GM21786 (cell line): ENCODE measurements around the gene CCDC187.

Experiments
- ATAC-seq: cut with Tn5 transposase; IDR thresholded peaks from one replicate; pipeline ENCODE4 v1.9.1; 2021; ENCODE audit not compliant: unreplicated experiment

Gene CCDC187

DNA sequence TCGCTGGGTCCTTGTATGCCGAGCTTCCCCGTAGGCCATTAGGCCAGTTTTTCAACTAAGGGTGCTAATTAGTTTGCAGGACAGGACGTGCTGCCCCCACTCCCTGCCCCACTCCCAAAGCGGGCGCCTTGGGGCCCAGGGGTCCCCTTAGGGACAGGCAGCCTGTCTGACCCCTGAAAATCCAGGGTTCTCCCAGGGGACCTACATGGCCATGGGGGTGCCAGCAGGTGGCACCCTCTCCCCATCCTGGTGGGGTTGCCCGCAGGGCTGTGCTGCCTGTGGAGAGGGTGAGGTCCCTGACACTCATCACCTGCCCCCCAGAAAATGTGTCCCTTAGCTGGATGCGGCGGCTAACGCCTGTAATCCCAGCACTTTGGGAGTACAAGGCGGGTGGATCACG lies 8.5 kb upstream of the CCDC187 start:
- ATAC-seq = no peak

DNA sequence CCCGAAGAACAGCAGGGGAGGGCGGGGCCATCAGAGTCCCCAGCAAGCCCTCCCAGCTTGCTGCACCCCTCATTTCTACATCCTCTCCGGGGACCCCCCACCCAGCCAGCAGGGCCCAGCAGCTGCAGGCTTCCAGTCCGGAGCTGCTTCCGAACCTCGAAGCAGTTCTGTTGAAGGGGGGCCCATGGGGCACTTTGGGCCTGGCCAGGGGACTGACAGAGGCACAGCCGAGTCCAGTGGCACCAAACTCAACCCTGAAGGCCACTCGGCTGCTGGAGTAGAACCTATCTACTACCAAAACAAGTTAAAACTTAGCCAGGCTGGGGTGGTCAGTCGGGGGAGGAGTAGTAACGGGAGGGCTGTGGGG lies 8.1 kb upstream of the CCDC187 start:
- ATAC-seq = no peak

DNA sequence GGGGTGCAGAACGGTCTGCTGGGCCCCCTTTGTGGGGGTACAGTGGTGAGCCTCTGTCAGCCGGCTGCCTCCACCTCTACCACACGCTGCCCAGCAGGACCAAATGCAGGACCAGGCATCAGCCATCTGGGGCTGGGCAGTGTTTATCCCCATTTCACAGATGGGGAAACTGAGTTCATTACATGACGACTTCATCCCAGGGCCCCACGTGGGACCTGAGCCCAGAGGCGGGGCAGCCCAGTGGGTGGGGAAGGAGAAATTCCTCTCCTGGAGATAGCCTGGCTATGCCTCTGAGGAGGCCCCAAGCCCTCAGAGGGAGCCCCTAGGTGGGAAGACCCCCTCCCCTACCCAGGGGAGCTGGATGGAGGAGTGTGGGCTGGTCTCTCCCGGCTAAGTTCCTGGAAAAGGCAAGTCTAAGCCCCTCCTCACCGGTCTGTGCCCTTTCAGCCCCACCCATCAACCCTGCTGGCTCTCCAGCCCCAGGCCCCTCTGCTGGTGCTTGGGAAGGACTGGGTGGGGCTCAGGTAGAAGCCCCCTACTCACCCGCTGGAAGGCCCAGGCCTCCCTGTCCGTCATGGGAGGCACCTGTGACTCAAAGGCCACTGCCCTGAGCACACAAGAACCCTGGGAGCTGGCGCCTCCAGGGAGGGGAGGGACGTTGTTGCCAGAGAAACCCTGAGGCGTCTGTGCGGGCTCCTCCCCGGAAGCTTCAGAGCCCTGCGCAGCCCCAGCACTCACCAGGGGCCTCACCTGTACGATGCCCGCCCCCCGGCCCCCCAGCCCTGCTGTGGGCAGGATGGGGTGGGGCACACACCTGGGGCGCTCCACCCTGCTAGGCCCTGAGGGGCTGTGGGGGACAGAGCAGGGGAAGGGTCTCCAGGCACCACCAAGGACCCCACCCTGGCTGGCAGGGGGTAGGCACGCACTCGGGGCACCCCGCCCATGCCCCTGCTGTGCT lies 7.4 kb upstream of the CCDC187 start:
- ATAC-seq = no peak

DNA sequence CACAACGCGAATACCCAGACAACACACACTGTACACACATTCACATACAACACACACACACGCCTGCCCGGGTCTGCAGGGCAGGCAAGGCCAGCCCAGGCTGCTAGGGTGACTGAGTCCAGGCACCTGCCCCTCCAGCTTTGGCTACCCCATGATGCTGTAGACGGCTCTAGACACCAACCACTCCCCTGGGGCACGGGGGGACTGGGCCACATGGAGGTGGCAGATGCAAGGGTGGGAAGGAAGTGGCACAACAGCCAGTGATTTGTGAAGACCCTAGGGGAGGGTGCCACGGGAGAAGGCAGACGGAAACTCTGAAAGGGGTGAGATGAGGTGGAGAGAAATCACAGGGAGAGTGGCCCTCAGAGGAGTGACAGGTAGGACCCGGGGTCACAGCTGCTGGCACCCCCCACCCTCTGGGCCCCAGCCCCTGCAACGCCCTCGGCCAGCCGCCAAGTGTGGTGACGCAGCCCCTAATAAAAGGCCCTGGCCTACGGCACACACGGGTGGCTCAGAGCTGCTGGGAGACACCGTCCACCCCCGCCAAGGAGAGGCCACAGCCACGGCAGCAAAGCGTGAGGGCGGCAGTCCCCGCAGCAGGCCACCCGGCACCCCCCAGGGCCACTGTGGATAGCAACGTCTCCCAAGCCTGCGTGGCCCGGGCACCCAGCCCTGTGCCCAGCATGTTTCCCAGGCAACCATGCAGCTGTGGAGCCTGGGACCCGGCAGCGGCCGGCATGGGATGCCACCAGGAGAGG lies 6.6 kb upstream of the CCDC187 start:
- ATAC-seq = no peak

DNA sequence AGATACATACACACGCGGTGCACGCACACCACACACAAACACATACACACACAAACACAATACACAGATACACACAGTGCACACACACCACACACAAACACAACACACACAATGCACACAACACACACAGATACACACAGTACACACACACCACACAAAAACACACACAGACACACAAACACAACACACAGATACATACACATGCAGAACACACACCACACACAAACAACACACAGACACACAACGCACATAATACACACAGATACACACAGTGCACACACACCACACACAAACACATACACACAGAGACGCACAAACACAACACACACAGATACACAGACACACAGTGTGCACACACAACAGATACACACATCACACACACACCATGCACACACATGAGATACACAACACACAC lies 5.9 kb upstream of the CCDC187 start:
- ATAC-seq = no peak

DNA sequence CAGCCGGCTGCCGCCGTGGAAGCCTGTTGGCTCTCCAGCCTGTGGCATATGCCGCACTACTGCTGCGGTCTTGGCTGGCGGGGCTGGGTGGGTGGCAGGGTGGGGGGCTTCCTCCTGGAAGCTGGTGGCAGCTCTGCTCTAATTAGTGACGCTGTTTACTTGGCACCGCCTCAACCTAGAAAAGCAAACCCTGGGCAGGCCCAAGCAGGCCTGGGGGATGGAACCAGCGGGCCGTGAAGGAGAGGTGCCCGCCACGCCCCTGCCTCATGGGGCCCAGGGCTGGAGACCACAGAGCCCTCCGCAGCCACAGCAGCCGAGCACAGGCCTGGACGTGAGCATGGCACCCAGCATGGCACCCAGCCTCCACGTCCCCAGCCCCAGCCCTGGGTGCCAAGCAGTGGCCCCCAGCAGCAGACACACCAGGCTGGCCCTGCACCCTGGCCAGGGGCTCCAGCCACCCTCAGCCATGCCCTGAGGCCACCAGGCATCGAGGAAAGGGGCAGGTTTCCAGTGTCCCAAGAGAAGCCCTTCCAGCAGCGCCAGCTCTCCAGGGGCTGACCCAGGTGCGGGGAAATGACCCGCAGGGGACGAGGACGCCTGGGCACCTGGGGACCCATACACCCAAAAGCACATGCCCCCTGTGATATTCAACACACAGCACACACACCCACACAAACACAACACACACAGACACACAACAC lies 5.4 kb upstream of the CCDC187 start:
- no peak for ATAC-seq

DNA sequence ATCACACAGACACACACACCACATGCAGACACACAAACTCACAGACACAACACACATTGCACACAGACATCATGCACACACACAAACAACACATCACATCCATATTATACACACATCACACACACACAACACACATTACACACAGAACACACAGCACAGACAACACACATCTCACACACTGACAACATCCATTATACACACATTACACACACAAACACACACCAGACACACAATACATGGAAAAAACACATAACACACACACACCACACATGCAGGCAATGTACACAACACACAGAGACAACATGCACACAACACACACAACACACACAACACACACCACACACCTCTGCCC lies 4.8 kb upstream of the CCDC187 start:
- ATAC-seq = no peak

DNA sequence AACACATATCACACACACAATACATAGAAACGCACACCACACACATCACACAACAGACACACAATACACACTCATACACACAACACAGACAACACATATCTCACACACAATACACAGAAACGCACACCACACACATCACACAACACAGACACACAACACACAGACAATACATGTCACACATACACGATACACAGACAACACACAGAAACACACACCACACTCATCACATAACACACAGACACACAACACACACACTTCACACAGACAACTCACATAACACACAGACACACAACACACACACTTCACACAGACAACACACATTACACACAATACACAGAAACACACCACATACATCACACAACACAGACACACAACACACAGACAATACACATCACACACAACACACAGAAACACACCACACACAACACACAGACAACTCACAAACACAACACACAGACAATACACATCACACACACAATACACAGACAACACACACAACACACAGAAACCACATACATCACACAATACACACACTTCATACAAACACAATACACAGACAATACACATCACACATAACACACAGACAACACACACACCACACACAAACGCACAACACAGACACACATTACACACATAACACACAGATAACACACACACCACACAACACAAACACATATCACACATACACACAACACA lies 4.3 kb upstream of the CCDC187 start:
- ATAC-seq = no peak

DNA sequence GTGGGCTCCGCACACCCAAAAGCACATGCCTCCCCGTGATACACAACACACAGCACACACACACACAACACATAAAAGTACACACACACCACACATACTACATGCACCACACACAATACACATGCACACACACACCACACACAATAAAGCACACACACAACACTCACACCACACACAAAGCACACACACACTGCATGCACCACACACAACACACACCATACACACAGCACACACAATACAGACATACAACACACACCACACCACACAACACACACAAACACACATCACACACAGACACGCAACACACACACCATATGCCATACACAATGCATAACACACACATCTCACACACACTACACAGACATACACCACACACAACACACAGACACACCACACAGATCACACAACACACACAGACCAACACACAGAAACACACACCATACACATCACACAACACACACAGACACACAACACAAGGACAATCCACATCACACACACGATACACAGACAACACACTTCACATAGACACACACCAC lies 3.4 kb upstream of the CCDC187 start:
- no peak for ATAC-seq

DNA sequence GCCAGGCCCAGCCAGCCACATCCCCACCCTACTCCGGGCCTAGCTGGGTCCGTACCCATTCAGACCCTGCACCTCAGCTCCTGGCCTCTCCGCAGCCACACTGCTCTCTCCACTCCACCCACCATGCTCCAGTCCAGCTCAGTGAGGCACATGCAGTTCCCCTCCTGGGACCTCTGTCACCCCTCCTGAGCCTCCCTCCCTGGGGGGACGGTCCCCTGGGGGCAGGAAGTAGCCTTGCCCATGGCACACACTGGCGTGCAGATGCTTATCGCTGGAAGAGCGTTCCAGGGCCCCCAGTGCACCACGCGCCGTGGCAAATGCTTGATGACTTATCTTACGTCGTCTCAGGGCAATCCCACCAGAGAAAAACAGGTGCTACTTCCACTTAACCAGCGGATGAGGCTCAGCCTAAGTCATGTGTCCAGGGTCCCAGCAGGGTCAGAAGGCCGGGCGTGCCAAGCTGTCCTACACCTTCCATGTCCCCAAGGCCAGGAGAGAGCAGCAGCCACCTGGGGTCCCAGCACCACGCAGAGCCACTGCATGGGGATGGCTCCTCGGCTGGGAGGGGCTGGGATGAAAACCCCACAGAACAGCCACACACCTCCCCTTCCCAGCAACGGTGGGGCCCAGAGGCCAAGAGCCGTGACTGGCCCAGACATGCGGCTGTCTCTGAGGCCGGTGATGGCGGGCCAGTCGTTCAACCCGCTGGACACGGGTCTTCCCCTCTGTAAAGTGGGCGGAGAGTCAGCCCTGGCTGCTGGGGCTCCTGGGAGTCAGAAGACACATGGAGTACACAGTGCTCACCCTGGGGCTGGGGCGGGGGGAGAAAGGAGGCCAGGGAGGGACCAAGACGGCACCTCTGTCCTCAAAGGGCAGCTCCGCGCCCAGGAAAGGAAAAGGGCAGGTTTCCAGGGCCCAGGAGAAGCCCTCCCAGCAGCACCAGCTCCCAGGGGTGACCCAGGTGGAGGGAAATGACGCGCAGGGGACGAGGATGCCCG lies 2.6 kb upstream of the CCDC187 start:
- no peak for ATAC-seq

DNA sequence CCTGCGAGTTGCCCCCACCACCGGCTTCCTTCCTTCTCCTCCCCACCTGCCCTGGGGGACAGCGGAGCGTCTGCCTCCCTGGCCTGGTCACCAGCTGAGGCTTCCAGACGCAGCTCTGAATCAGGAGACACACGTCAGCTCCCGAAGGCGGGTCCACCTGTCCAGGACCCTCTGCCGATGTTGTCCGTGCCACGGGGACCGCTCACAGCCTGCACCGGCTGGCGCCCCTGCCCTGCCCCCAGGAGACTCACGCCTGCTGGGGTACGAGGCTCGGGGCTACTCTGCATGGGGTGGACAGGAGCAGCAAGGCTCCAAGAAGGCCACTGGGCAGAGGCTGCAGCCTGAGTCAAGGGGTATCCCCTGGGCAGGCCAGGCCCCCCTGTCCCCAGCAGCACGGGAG lies 1.9 kb upstream of the CCDC187 start:
- ATAC-seq = no peak

DNA sequence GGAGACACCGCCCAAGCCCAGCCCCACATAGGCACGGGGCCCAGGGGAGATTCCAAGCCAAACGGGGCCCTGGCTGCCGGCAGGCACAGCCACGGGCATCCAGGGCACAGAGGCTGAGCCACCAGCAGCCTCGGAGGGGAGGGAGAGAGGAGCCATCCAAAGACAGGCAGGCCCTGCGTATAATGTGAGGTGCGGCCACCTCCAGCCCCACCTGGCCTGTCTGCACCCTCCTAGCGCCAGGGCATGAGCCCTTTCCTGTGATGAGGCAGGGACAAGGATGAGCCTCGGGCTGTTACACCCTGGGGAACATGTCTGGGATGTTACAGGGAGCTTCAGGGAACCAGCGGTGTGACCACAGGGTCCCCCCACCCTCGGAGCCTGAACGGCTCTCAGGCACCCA lies 1.1 kb upstream of the CCDC187 start:
- ATAC-seq = no peak

DNA sequence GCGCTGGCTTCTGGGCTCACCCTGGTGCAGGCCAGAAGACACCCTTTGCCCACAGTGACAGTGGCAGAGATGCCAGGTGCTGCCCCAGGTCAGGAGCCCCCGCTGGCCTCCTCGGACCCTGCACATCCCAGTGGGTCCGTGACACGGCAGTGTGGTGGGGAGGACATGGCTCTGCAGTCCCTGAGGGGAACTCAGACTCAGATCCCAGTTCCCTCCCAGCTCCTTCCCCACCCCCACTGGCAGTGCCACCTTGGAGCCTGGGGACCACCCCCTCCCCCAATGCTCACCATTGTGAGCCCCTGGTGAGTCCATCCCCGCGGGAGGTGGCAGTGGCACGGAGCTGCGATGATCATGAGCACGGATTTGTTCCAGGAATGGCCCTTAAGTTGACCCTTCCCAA lies 562 bp upstream of the CCDC187 start:
- ATAC-seq = no peak

DNA sequence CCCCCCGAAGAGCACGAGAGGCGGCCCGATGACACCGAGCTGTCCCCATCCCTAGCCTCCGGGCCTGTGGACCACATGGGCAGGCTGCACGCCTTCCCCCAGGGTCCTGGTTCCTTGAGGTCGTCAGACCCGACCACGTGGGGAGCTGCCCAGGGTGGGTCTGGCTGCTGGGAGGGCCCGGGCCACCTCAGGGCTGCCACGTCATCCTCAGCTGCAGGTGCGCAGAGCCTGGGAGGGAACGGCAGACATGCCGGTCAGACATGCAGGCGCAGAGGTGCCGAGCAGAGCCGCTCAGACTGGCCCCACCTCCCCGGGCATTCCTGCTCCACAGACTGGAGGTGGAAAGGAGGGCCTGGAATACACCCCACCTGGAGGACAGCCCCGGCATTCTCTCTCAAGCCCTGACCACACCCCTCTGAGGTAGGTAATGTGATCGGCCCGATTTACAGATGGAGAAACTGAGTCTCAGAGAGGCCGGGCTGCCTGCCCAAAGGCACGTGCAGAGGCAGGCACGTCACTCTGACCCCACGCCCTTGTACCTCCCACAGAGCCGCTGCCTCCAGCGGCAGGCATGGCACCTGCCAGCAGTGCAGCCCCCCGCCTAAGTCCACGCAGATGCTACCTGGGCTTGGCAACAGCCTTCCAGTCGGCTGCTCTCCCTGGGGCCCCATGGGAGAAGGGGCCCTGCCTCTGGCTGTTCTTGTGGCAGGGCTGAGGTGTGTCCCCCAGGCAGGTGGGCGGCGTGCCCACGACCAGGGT lies 649 bp downstream of the CCDC187 start:
- no peak for ATAC-seq

DNA sequence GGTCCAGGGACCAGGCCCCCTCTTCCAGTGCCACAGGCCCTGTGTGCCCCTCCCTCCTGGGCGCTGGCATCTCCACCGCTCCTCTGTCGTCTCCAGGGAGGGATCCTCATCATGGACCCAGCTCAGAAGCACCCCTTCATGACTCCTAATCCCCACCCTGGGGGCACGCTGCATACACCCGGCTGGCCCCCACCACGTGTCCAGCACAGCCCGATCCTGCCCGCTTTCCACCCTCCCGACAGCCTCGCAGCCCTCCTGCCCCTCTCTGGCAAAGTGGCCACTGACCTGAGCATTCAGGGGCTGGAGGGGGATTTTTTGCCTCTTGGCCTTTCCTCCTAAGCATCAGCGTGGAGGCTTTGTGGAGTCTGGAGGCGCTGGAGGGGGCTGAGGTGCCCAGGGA lies 1.4 kb downstream of the CCDC187 start:
- no peak for ATAC-seq

DNA sequence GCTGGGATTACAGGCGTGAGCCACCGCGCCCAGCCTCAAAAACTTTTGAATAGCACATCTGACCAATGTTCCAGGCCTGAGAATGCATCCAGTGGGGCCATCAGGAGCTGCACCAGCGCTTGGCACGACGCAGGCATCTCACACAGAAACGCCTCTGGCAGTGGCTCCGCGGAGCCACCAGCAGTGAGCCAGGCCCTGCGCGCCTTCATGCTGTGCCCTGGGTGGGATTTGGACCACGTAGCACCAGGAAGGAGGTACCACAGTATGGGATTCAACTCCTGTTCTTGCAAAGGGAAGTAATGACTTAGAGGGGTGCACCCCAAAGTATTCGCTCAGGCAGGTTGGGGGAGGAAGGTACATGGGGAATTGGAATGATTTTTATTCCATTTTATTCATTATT lies 3.0 kb downstream of the CCDC187 start:
- no peak for ATAC-seq

DNA sequence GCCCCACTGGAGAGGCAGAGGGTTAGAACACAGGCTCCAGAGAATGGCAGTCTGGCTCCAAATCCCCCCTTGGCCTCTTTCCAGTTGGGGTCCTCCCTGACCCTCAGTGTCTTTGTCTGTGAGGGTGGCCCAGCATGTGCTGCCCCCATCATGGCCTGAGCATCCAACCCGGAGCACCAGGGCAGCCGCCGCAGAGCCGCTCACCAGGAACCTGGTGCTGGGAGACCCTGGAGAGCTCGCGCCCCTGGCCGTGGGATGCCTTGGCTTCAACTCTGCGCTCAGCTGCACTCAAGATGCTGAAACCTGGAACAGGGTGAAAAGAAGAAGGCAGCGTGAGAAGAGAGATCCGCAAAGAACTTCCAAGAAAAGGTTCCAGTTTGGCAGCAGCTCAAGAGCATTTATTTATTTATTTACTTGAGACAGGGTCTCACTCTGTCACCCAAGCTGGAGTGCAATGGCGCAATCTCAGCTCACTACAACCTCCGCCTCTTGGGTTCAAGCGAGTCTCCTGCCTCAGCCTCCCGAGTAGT lies 3.8 kb downstream of the CCDC187 start:
- no peak for ATAC-seq

DNA sequence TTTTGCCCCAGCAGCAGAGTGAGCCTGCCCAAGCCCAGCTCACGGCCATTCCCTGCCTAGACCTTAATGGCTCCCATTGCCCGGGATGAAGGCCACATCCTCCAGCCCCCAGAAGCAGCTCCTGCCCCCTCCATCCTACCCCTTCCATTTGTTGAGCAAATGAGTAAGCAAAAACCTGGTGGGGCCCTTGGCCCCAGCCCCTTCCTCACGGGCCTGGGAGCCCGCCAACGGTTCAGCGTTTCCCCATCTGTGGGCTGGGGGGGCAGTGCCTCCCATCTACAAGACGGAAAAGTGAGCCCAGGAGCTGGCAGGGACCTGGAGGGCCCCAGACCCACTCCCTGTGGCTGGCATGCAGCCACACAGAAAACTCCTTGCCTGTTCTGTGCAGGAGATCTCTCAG lies 4.4 kb downstream of the CCDC187 start:
- ATAC-seq = no peak

DNA sequence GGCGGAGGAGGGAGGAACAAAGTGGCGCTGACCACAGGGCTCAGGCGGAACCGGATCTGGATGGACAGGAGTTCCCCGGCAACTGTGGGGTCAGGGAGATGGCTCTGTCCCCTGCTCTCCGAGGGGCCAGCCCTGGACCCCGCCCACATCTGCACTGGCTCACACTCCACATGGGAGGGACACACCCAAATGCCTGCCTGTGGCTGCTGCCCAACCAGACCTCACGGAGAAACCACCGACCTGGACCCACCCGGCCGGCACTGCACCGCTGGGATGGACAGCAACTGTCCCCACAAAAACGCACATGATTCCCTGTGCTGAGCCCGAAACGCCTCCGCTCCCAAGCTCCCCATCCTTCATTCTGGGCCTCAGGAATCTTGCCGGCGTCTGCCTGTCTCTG lies 4.8 kb downstream of the CCDC187 start:
- no peak for ATAC-seq
